ENCODE data around the gene KCNK7. TPM values are rescaled to one million over a fixed set of nuclear protein-coding genes. Genes with fewer than 3 reads are reported as not detected.
"Not testable (repeated sequence)": the region's sequence is repeated elsewhere in the genome, so short reads cannot be mapped to it uniquely, and the experiment has no call there.

The KCNK7 gene
- total RNA-seq, 1 donor from 2014 or later: 0.69 TPM

DNA sequence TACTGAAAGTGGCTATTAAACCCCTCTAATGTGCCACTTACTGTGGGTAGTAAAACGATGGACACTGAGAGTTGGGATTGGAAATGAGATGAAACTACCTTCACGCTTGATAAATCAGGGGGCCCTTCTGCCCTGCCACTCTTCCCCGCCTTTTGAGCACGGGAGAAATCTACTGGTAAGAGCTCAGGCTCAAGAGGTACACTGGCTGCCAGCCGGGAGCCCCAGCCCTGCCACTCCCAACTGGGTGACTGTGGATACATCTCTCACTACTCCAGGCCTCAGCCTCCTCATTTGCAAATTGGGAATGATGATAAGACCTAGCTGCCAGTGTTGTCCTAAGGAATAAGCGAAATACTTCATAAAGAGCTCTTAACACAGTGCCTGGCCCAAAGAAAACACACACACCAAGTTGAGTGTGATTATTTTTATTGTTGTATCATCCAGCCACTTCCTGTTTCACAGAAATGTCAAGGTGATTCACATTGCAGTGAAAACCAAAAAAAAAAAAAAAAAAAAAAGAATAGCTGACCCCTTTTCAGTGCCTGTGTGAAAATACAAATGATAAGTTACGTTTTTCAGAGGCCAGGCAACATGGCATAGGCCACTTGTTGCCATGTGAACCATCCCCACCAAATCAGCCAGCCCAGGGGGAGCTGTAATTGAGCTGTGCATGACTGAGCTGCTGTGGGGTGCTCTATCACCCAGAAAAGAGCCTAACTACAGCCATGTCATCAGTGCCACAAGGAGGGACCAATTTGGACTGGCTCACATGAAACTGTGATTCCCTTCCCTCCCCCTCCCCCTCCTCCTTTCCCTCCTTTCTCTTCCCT is 29.8 kb downstream of the KCNK7 start:
- H3K36me3 Mint-ChIP-seq (ENCODE audit: unreplicated experiment): no peaks in the 10 kb centered on the region

DNA sequence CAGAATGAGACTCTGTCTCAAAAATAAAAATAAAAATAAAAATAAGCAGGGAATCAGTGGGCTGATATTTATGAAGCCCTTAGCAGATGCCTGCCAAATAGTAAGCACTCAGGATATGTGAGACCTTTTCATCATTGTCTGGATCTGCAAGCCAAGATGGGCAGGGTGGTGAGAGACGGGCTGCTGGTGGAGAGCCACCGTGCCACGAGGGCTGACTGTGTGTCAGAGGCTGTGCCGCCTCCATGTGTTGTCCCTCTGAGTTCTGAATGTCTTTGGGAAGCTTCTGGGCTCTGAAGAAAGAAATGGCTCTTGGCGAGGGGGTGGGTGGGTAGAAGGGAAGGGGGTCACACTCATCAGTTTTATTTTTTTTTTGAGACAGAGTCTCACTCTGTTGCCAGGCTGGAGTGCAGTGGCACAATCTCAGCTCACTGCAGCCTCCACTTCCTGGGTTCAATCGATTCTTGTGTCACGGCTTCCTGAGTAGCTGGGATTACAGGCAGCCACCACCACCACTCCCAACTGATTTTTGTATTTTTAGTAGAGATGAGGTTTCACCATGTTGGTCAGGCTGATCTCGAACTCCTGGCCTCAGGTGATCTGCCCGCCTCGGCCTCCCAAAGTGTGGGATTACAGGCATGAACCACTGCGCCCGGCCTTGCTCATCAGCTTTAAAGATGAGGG is 30.6 kb downstream of the KCNK7 start:
- H3K9me3 Mint-ChIP-seq (ENCODE audit: unreplicated experiment): peaks cover 11% of the 10 kb centered on the region
- not testable (repeated sequence) for H3K4me1 Mint-ChIP-seq (ENCODE audit: low read depth, unreplicated experiment); H3K27me3 Mint-ChIP-seq (ENCODE audit: unreplicated experiment); H3K4me3 Mint-ChIP-seq (ENCODE audit: unreplicated experiment); H3K27ac Mint-ChIP-seq (ENCODE audit: unreplicated experiment); DNase-seq; H3K36me3 Mint-ChIP-seq (ENCODE audit: unreplicated experiment)

More for the DNA sequence above, 29.8 kb downstream of the KCNK7 start:
- Mint-ChIP-seq H3K27me3 (ENCODE audit: unreplicated experiment) (peaks cover 6% of the 10 kb centered on the region), H3K4me1 (ENCODE audit: low read depth, unreplicated experiment) (peaks cover 3% of the 10 kb centered on the region), H3K4me3 (ENCODE audit: unreplicated experiment) (no peak overlapping the region), H3K27ac (ENCODE audit: unreplicated experiment) (no peak overlapping the region), H3K9me3 (ENCODE audit: unreplicated experiment) (peaks cover 15% of the 10 kb centered on the region)
- no peak for DNase-seq
- TF ChIP-seq, protein P1, sequence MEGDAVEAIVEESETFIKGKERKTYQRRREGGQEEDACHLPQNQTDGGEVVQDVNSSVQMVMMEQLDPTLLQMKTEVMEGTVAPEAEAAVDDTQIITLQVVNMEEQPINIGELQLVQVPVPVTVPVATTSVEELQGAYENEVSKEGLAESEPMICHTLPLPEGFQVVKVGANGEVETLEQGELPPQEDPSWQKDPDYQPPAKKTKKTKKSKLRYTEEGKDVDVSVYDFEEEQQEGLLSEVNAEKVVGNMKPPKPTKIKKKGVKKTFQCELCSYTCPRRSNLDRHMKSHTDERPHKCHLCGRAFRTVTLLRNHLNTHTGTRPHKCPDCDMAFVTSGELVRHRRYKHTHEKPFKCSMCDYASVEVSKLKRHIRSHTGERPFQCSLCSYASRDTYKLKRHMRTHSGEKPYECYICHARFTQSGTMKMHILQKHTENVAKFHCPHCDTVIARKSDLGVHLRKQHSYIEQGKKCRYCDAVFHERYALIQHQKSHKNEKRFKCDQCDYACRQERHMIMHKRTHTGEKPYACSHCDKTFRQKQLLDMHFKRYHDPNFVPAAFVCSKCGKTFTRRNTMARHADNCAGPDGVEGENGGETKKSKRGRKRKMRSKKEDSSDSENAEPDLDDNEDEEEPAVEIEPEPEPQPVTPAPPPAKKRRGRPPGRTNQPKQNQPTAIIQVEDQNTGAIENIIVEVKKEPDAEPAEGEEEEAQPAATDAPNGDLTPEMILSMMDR (IDR thresholded peaks at IDR 0.05; ENCODE audit: partially characterized antibody, unreplicated experiment): no peak

DNA sequence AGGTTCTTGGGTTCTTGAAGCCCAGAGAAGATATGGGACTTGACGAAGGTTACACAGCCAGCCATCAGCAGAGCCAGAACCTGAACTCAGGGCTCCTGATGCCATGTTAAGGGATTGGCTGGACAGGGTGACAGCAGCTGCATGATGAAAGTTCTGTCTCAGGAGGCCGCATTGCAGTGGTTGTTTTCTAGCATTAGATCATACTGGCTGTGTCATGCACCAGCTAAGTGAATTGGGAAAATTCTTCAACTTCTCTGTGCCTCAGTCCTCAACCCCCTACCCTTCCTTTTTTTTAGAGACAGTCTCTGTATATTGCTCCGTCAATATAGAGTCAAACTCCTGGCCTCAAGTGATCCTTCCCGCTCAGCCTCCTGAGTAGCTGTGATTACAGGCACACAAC is 32.0 kb downstream of the KCNK7 start:
- Mint-ChIP-seq H3K27ac (ENCODE audit: unreplicated experiment) (no peak overlapping the region), H3K9me3 (ENCODE audit: unreplicated experiment) (peaks cover 5% of the 10 kb centered on the region), H3K27me3 (ENCODE audit: unreplicated experiment) (peaks cover 5% of the 10 kb centered on the region), H3K4me1 (ENCODE audit: low read depth, unreplicated experiment) (peaks cover 4% of the 10 kb centered on the region), H3K4me3 (ENCODE audit: unreplicated experiment) (no peak overlapping the region), H3K36me3 (ENCODE audit: unreplicated experiment) (no peaks in the 10 kb centered on the region)
- DNase-seq: no peak
- TF ChIP-seq, protein P1 (IDR thresholded peaks at IDR 0.05; ENCODE audit: partially characterized antibody, unreplicated experiment): no peak

DNA sequence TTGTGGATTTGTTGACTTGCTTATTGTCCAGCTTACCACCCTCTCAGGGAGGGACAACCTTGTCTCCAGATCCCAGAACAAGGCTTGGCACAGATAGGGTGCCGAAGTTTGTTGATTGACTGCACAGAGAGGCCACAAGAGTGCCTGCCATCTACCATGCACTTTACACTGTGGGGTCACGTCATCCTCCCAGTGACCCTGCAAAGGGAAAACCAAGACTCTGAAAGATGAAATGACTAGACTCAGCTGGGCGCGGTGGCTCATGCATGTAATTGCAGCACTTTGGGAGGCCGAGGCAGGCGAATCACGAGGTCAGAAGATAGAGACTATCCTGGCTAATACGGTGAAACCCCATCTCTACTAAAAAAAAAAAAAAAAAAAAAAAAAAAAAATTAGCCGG is 32.8 kb downstream of the KCNK7 start:
- TF ChIP-seq, protein P1 (IDR thresholded peaks at IDR 0.05; ENCODE audit: partially characterized antibody, unreplicated experiment): no peak
- Mint-ChIP-seq H3K4me3 (ENCODE audit: unreplicated experiment) (no peak overlapping the region), H3K27me3 (ENCODE audit: unreplicated experiment) (peaks cover 5% of the 10 kb centered on the region), H3K27ac (ENCODE audit: unreplicated experiment) (no peak overlapping the region), H3K4me1 (ENCODE audit: low read depth, unreplicated experiment) (peaks cover 3% of the 10 kb centered on the region), H3K36me3 (ENCODE audit: unreplicated experiment) (no peaks in the 10 kb centered on the region), H3K9me3 (ENCODE audit: unreplicated experiment) (peaks cover 4% of the 10 kb centered on the region)
- no peak for DNase-seq

DNA sequence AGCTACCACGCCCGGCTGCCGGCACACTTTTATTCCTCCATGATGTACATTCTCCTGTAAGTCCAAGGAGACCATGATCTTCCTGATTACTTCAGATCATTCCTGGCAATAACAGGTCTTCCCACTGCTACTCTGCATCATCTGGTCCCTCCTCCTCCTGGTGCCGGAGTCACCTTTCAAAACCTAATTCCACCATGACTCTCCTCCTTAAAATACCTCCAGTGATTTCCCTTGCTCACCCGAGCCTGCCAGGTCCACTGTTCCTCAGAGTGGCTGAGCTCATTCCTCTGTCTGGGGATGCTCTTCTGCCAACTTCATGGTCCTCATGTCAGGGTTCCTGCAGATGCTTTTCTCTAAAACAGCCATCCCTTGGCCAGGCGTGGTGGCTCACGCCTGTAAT is 33.6 kb downstream of the KCNK7 start:
- H3K9me3 Mint-ChIP-seq (ENCODE audit: unreplicated experiment): peaks cover 4% of the 10 kb centered on the region
- H3K4me3 Mint-ChIP-seq (ENCODE audit: unreplicated experiment): peak overlapping the region; percentile 40
- TF ChIP-seq, protein P1 (IDR thresholded peaks at IDR 0.05; ENCODE audit: partially characterized antibody, unreplicated experiment): no peak
- peaks cover 9% of the 10 kb centered on the region for H3K27me3 Mint-ChIP-seq (ENCODE audit: unreplicated experiment)
- H3K36me3 Mint-ChIP-seq (ENCODE audit: unreplicated experiment): no peaks in the 10 kb centered on the region
- H3K4me1 Mint-ChIP-seq (ENCODE audit: low read depth, unreplicated experiment): peaks cover 3% of the 10 kb centered on the region
- H3K27ac Mint-ChIP-seq (ENCODE audit: unreplicated experiment): peak overlapping the region; percentile 50
- no peak for DNase-seq

Data from glutamatergic neuron (in vitro differentiated cells).